T-cell (primary cell): Measurements from ENCODE around the gene CCNA1. TPM values are rescaled to one million over a fixed set of nuclear protein-coding genes. Genes with fewer than 3 reads are reported as not detected.

Source experiments
- ATAC-seq, 4 experiments: fragments of 200-7000 bp in 3 of 4; fragments of 150-1000 bp in 1 of 4; cut with Tn5 transposase; replicated peaks in 1 of 4; 1 replicate in 3 of 4; 2 replicates in 1 of 4; pipeline ENCODE4 v1.10.0; 2021; ENCODE audit warnings: moderate library complexity in 3 of 4, mild to moderate bottlenecking in 2 of 4, moderate number of reproducible peaks in 1 of 4
- CTCF ChIA-PET, 2 donors: fragments of 300-600 bp; sonication (Branson Sonifier 250); formaldehyde crosslinking; loops; one replicate each; lab custom pipeline; 2022; ENCODE audit warnings: antibody characterized with exemption in 2 of 2; lab: Charles Lee
- POLR2A ChIA-PET, 2 donors: fragments of 300-600 bp; sonication (Branson Sonifier 250); formaldehyde crosslinking; loops; one replicate each; lab custom pipeline; 2022; ENCODE audit warnings: antibody characterized with exemption in 2 of 2; lab: Charles Lee
- DNase-seq, 35 experiments: peaks; one replicate each; pipeline versions ENCODE4 v3.0.0 to v3.0.0-alpha.2; 2013 to 2023
- H3K27ac ChIP-seq: one replicate; pipeline ENCODE4 v1.5.1; 2013; ENCODE audit warnings: low read length
- H3K27me3 ChIP-seq, 2 experiments: replicated peaks in 1 of 2; 1 replicate in 1 of 2; 2 replicates in 1 of 2; pipeline versions ENCODE4 v1.6.1 to v1.7.0; 2013; ENCODE audit warnings: low read length in 1 of 2, mixed read lengths in 1 of 2; ENCODE audit not compliant: control insufficient read depth in 2 of 2, insufficient read depth in 2 of 2; ENCODE audit errors: extremely low read depth in 1 of 2
- H3K36me3 ChIP-seq, 2 donors: 1 replicate in 1 of 2; 2 replicates in 1 of 2; pipeline versions ENCODE4 v1.6.1 to v1.7.0; 2013; ENCODE audit warnings: low read length in 1 of 2; ENCODE audit not compliant: control insufficient read depth in 2 of 2, insufficient read depth in 1 of 2; ENCODE audit errors: extremely low read depth in 1 of 2
- H3K4me1 ChIP-seq, 2 experiments: 1 replicate in 1 of 2; 2 replicates in 1 of 2; pipeline versions ENCODE4 v1.6.1 to v1.7.0; 2013; ENCODE audit warnings: low read length in 2 of 2, mixed read lengths in 1 of 2; ENCODE audit not compliant: insufficient read depth in 2 of 2, control insufficient read depth in 1 of 2; ENCODE audit errors: extremely low read depth in 1 of 2
- H3K4me3 ChIP-seq, 2 donors: 1 replicate in 1 of 2; 2 replicates in 1 of 2; pipeline versions ENCODE4 v1.5.1 to v1.7.0; 2013; ENCODE audit warnings: mild to moderate bottlenecking in 2 of 2, low read length in 1 of 2, moderate library complexity in 1 of 2; ENCODE audit not compliant: control insufficient read depth in 1 of 2; ENCODE audit errors: extremely low read depth in 1 of 2
- H3K9me3 ChIP-seq: 2 replicates; pipeline ENCODE4 v1.7.0; 2013
- H3K27ac Mint-ChIP-seq, 2 donors: one replicate each; pipeline ENCODE4 v1.8.0; 2020 to 2021; ENCODE audit warnings: mild to moderate bottlenecking in 2 of 2, mixed read lengths in 2 of 2
- H3K27me3 Mint-ChIP-seq, 2 donors: one replicate each; pipeline ENCODE4 v1.8.0; 2021 to 2022; ENCODE audit warnings: mixed read lengths in 2 of 2
- H3K36me3 Mint-ChIP-seq: one replicate; pipeline ENCODE4 v1.8.0; 2021; ENCODE audit warnings: mixed read lengths
- H3K4me1 Mint-ChIP-seq, 3 donors: one replicate each; pipeline ENCODE4 v1.8.0; 2020 to 2022; ENCODE audit warnings: mixed read lengths in 3 of 3, mild to moderate bottlenecking in 1 of 3
- H3K4me3 Mint-ChIP-seq, 3 donors: one replicate each; pipeline ENCODE4 v1.8.0; 2020 to 2022; ENCODE audit warnings: mild to moderate bottlenecking in 3 of 3, mixed read lengths in 3 of 3, moderate library complexity in 3 of 3
- H3K9me3 Mint-ChIP-seq, 3 donors: one replicate each; pipeline ENCODE4 v1.8.0; 2020 to 2022; ENCODE audit warnings: mixed read lengths in 3 of 3
- WGBS: methylation state at CpG from one replicate; pipeline ENCODE4 v1.1.5; 2013; ENCODE audit warnings: missing lambda C conversion rate; ENCODE audit not compliant: insufficient coverage; 5-methylcytosine and 5-hydroxymethylcytosine counted together
- total RNA-seq, 35 experiments: library from RNA in 6 of 35; stranded (reverse) in 6 of 35; fragments of 120-200 nt in 1 of 35; gene quantifications; one replicate each; pipeline versions ENCODE4 v1.2.1 to v1.2.4 and lab custom pipeline; 2013 to 2026

CCNA1 gene
- total RNA-seq, 5 donors from 2014 or later (not counting 1 experiment from before 2014, with no cell fraction given) = not detected

DNA sequence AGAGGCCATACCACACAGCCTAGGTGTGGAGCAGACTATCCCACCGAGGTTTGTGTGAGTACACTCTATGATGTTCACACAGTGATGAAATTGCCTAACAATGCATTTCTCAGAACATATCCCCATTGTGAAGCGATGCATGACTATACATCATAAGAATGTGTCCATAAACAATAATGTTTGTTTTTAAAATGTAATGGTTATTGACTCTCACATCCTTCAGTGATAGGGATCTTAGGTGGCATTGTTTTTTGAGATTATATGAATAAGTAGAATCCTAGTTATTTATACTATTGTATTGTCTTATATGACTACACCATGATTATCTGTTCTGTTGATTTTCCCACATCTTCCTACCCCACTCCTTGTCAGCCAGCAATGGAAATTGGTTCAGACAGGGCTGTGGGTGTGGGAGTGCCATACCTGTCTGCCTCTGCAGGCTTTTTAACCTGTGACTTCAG is 13.6 kb downstream of the CCNA1 start:
- Mint-ChIP-seq H3K36me3 (no peaks in the 10 kb centered on the region), H3K27me3 (peaks cover 12 to 15% of the 10 kb centered on the region in 2 donors), H3K27ac (no peak overlapping the region), H3K4me1 (no peaks in the 10 kb centered on the region), H3K9me3 (no peaks in the 10 kb centered on the region), H3K4me3 (no peak overlapping the region)
- Histone ChIP-seq H3K36me3 (no peaks in the 10 kb centered on the region), H3K9me3 (no peaks in the 10 kb centered on the region), H3K27ac (no peak overlapping the region), H3K4me3 (no peak overlapping the region), H3K4me1 (no peaks in the 10 kb centered on the region), H3K27me3 (no peaks in the 10 kb centered on the region)
- POLR2A ChIA-PET = no interaction called here
- WGBS = no CpG with 5 or more reads among the region's 2 CpGs
- ATAC-seq (no peak), DNase-seq (no peak)
- CTCF ChIA-PET = no interaction called here

- H3K9me3 Mint-ChIP-seq = no peaks in the 10 kb centered on the region
- H3K27ac ChIP-seq = no peak overlapping the region
- no peaks in the 10 kb centered on the region for H3K4me1 ChIP-seq
- ChIA-PET CTCF (interaction anchor here in 1 of 2 donors (0.6 kb wide), 1 partner anchor 10 kb away, joined by 3 read pairs; no protein-coding TSS in a partner anchor), POLR2A (no interaction called here)
- no peaks in the 10 kb centered on the region for H3K9me3 ChIP-seq
- 80% methylated on average over 6 of the region's 7 CpGs for WGBS
- H3K4me3 Mint-ChIP-seq = no peak overlapping the region
- DNase-seq (no peak), ATAC-seq (no peak)
- H3K36me3 ChIP-seq = no peaks in the 10 kb centered on the region
- H3K27me3 Mint-ChIP-seq = peaks cover 12 to 15% of the 10 kb centered on the region in 2 donors
- no peak overlapping the region for H3K4me3 ChIP-seq
- H3K27me3 ChIP-seq = no peaks in the 10 kb centered on the region
- no peak overlapping the region for H3K27ac Mint-ChIP-seq
- H3K36me3 Mint-ChIP-seq = no peaks in the 10 kb centered on the region
- H3K4me1 Mint-ChIP-seq = no peaks in the 10 kb centered on the region
Observed at GRCh38 chr13:36447501-36447900, 15.2 kb downstream of the CCNA1 start.

DNA sequence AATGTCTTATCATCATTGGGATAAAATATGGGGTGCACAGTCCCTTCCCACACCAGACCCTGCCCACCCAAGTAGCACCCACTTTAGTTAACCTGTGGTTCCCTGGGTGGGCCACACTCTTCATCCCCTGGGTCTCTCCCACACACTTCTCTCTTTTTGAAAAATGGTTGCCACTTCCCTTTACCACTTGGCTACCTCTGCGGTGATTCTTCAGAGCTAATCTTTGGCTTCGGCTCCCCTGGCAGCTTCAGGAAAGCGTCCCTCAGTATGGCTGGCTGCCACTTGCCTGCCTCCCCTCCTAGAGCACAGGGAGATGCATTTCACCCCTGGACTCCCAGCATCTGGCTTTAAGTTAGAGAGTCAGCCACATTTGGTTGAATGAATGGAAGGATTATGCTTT is 18.2 kb downstream of the CCNA1 start:
- Mint-ChIP-seq H3K36me3 (no peaks in the 10 kb centered on the region), H3K4me1 (no peaks in the 10 kb centered on the region), H3K4me3 (no peak overlapping the region), H3K27me3 (peaks cover 5 to 12% of the 10 kb centered on the region in 2 donors), H3K9me3 (no peaks in the 10 kb centered on the region), H3K27ac (no peak overlapping the region)
- 17% methylated on average over 1 of the region's 3 CpGs for WGBS
- Histone ChIP-seq H3K27ac (no peak overlapping the region), H3K4me1 (no peaks in the 10 kb centered on the region), H3K27me3 (no peaks in the 10 kb centered on the region), H3K4me3 (no peak overlapping the region), H3K9me3 (no peaks in the 10 kb centered on the region), H3K36me3 (no peaks in the 10 kb centered on the region)
- POLR2A ChIA-PET = no interaction called here
- no peak for DNase-seq
- ATAC-seq = no peak
- CTCF ChIA-PET = no interaction called here

GRCh38 chr13:36453516-36453915 is 21.2 kb downstream of the CCNA1 start:
- H3K9me3 Mint-ChIP-seq = no peaks in the 10 kb centered on the region
- peaks cover 5 to 11% of the 10 kb centered on the region in 2 donors for H3K27me3 Mint-ChIP-seq
- ATAC-seq (no peak), DNase-seq (no peak)
- POLR2A ChIA-PET = no interaction called here
- H3K27ac Mint-ChIP-seq = no peak overlapping the region
- 59% methylated on average over 3 of the region's 5 CpGs for WGBS
- Histone ChIP-seq H3K27me3 (no peaks in the 10 kb centered on the region), H3K9me3 (no peaks in the 10 kb centered on the region), H3K27ac (no peak overlapping the region), H3K36me3 (no peaks in the 10 kb centered on the region), H3K4me3 (no peak overlapping the region), H3K4me1 (no peaks in the 10 kb centered on the region)
- H3K4me1 Mint-ChIP-seq = no peaks in the 10 kb centered on the region
- no peak overlapping the region for H3K4me3 Mint-ChIP-seq
- CTCF ChIA-PET = no interaction called here
- no peaks in the 10 kb centered on the region for H3K36me3 Mint-ChIP-seq

DNA sequence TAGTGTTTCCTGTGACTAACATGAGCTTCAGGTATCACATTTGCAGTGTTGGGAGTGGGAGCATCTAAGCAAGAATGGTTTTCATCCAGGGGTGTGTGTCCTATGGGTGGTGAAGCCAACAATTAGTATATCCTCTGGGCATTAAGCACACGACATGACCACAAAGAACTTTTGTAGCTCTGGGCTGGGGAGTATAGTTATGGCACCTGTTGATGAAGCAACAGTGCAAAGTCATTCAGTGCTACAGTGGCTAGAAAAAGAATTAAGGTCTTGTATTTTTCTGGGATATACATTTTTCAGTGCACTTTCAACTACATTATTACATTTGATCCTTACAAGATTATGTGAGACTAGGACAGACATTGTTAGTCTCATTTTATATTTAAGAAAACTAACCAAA is 21.8 kb downstream of the CCNA1 start:
- POLR2A ChIA-PET = no interaction called here
- H3K36me3 Mint-ChIP-seq = no peaks in the 10 kb centered on the region
- no peaks in the 10 kb centered on the region for H3K9me3 Mint-ChIP-seq
- H3K4me3 Mint-ChIP-seq = no peak overlapping the region
- DNase-seq = no peak
- no peaks in the 10 kb centered on the region for H3K27me3 ChIP-seq
- no CpG with 5 or more reads among the region's 1 CpG for WGBS
- H3K36me3 ChIP-seq = no peaks in the 10 kb centered on the region
- no peak for ATAC-seq
- H3K4me3 ChIP-seq = no peak overlapping the region
- peaks cover 5 to 11% of the 10 kb centered on the region in 2 donors for H3K27me3 Mint-ChIP-seq
- no peak overlapping the region for H3K27ac Mint-ChIP-seq
- no peaks in the 10 kb centered on the region for H3K4me1 ChIP-seq
- H3K9me3 ChIP-seq = no peaks in the 10 kb centered on the region
- H3K4me1 Mint-ChIP-seq = no peaks in the 10 kb centered on the region
- CTCF ChIA-PET = no interaction called here
- H3K27ac ChIP-seq = no peak overlapping the region

DNA sequence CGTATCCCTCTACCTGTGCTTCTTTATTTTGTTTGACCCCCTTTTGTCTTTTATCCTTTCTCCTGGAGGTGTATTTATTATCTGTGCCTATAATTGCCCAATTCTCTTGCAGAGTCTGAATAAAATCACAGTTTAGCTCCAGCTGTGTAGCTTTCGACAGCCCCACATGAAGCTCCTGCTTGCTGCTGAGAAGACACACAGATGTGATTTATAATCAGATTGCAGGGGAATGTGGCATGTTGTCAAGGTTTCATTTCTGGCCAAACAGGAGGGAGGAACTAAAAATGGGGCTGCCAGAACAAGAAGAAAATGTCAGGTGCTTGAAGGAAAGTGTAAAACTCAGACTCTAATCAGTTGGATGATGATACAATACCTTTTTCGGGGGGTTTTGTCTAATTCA is 22.7 kb downstream of the CCNA1 start:
- Histone ChIP-seq H3K4me3 (no peak overlapping the region), H3K9me3 (no peaks in the 10 kb centered on the region), H3K36me3 (no peaks in the 10 kb centered on the region), H3K27ac (no peak overlapping the region), H3K4me1 (no peaks in the 10 kb centered on the region), H3K27me3 (no peaks in the 10 kb centered on the region)
- Mint-ChIP-seq H3K4me1 (no peaks in the 10 kb centered on the region), H3K36me3 (no peaks in the 10 kb centered on the region), H3K4me3 (no peak overlapping the region), H3K27me3 (peaks cover 5 to 10% of the 10 kb centered on the region in 2 donors), H3K27ac (no peak overlapping the region), H3K9me3 (no peaks in the 10 kb centered on the region)
- WGBS = 25% methylated on average over 1 of the region's 3 CpGs
- ChIA-PET CTCF (no interaction called here), POLR2A (no interaction called here)
- DNase-seq (no peak), ATAC-seq (no peak)

- Histone ChIP-seq H3K9me3 (no peaks in the 10 kb centered on the region), H3K27me3 (no peaks in the 10 kb centered on the region), H3K36me3 (no peaks in the 10 kb centered on the region), H3K4me3 (no peak overlapping the region), H3K4me1 (no peaks in the 10 kb centered on the region), H3K27ac (no peak overlapping the region)
- DNase-seq = no peak
- Mint-ChIP-seq H3K27ac (no peak overlapping the region), H3K27me3 (peaks cover 0 to 3% of the 10 kb centered on the region in 2 donors), H3K4me1 (no peaks in the 10 kb centered on the region), H3K36me3 (no peaks in the 10 kb centered on the region), H3K9me3 (no peaks in the 10 kb centered on the region), H3K4me3 (no peak overlapping the region)
- ChIA-PET POLR2A (no interaction called here), CTCF (no interaction called here)
- ATAC-seq = no peak
- 75% methylated on average over 2 of the region's 2 CpGs for WGBS
Observed at GRCh38 chr13:36456577-36456976, 24.3 kb downstream of the CCNA1 start.
